OCI-LY7 (cell line): ENCODE results near the gene KCNK7.

Experiments
- CTCF ChIP-seq: fragments of 200-600 bp; sonication (generic); conservative IDR thresholded peaks from 2 replicates; pipeline ENCODE4 v1.5.1; 2014; ENCODE audit warnings: mild to moderate bottlenecking, antibody characterized with exemption, low read length, moderate library complexity, mixed read lengths
- EZH2phosphoT487 ChIP-seq: fragments of 200-600 bp; sonication (generic); IDR thresholded peaks from 2 replicates; pipeline ENCODE4 v1.6.1; 2018; ENCODE audit warnings: low read depth, borderline replicate concordance, mild to moderate bottlenecking, mixed run types, antibody characterized with exemption, low read length, moderate library complexity, mixed read lengths

- TF ChIP-seq CTCF (no peak), EZH2phosphoT487 (no peak)
Observed at GRCh38 chr11:65545853-65546216, 49.8 kb downstream of the KCNK7 start.
